Vagina (tissue), 2 donors: ENCODE data around the gene CHST2. TPM values are rescaled to one million over a fixed set of nuclear protein-coding genes. Genes with fewer than 3 reads are reported as not detected.

Source experiments
- DNase-seq, 2 donors: peaks; one replicate each; pipeline ENCODE4 v3.0.0-alpha.2; 2017; ENCODE audit errors: extremely low spot score in 2 of 2
- H3K27ac ChIP-seq: fragments of 200-600 bp; sonication (generic); one replicate; pipeline ENCODE4 v1.5.1; 2019
- H3K27me3 ChIP-seq: fragments of 200-600 bp; sonication (generic); one replicate; pipeline ENCODE4 v1.5.1; 2019
- H3K36me3 ChIP-seq, 2 donors: fragments of 200-600 bp; sonication (generic); one replicate each; pipeline ENCODE4 v1.5.1; 2017 to 2019
- H3K4me1 ChIP-seq: fragments of 200-600 bp; sonication (generic); one replicate; pipeline ENCODE4 v1.5.1; 2019
- H3K4me3 ChIP-seq, 2 donors: fragments of 200-600 bp; sonication (generic); 1 replicate in 1 of 2; 2 replicates in 1 of 2; pipeline ENCODE4 v1.5.1; 2016 to 2019
- H3K9me3 ChIP-seq: fragments of 200-600 bp; sonication (generic); one replicate; pipeline ENCODE4 v1.5.1; 2019
- POLR2A ChIP-seq, 2 donors: fragments of 450-650 bp; IDR thresholded peaks; one replicate each; pipeline ENCODE4 v1.6.1; 2017; ENCODE audit warnings: antibody characterized with exemption in 2 of 2, mild to moderate bottlenecking in 2 of 2, moderate library complexity in 2 of 2
- POLR2AphosphoS5 ChIP-seq, 2 donors: sonication (generic); formaldehyde crosslinking; IDR thresholded peaks; one replicate each; pipeline ENCODE4 v1.9.0; 2017; ENCODE audit warnings: antibody characterized with exemption in 2 of 2, mild to moderate bottlenecking in 2 of 2, low read depth in 1 of 2; ENCODE audit not compliant: insufficient read depth in 1 of 2
- intact Hi-C: fragments of 100-400 bp; cut with DNase I; formaldehyde crosslinking; loops from one replicate; pipeline ENCODE4 v1.15.1; 2023
- total RNA-seq: library from RNA; depleted of rRNA; stranded (reverse); fragments of >200 nt; gene quantifications from one replicate; pipeline ENCODE4 v1.2.3, GENCODE V29; 2016
- TF ChIP-seq, protein P1 (sequence below), 3 experiments: fragments of 450-650 bp in 2 of 3; fragments of 200-600 bp in 1 of 3; sonication (generic) in 1 of 3; IDR thresholded peaks; one replicate each; pipeline ENCODE4 v1.5.1; 2017 to 2019; ENCODE audit warnings: antibody characterized with exemption in 3 of 3, mild to moderate bottlenecking in 2 of 3, moderate library complexity in 2 of 3

The CHST2 gene
- total RNA-seq, 1 donor from 2014 or later: 12.5 TPM

DNA sequence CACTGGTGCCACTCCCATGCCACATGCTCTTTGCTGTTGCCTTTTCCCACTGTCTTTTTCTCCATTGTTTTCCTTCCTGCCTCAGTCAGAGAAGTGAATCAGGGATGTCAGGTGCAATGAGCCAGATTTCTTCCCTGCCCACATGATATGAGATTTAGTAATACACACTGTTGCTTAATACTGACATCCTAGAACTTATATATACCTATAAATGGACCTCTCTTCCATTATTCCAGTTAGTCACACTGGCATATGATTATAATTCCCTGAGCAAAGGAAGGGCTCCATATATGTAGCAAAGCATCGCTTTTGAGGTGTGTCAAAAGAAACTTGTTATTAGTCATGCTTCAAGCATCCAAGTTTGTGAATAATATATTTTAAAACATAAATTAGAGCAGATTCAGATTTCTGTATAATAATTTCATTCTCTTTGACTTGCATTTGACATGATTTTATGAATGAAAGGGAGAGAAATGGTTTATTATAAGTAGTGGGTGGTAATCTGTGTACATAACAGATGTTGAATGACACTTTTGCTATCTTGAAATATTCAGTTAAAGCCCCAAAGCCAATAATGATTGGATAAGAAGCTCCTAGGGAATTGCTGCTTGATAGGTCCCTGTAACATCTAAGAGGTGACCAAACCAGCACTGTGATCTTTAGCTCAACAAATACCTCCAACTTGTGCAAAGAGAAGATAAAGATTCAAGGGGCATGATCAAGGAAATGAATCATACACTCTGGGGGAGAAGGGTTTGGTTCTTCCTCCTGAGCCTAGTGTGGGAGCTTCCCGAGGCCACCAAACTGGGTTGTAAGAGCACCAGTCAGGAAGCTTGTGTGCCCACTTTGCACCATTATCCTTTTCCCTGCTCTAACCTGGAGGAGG is 48.6 kb downstream of the CHST2 start:
- H3K36me3 ChIP-seq: no peaks in the 10 kb centered on the region
- H3K4me3 ChIP-seq: no peak overlapping the region
- no peak for DNase-seq
- intact Hi-C loops: no loop called here
- no peaks in the 10 kb centered on the region for H3K27me3 ChIP-seq
- no peaks in the 10 kb centered on the region for H3K9me3 ChIP-seq
- TF ChIP-seq POLR2AphosphoS5 (IDR thresholded peaks at IDR 0.05; ENCODE audit: insufficient read depth in 1 of 2, low read depth in 1 of 2) (peak in 1 of 2 donors; percentile 20), POLR2A (IDR thresholded peaks at IDR 0.05) (no peak)
- peaks cover 8% of the 10 kb centered on the region for H3K4me1 ChIP-seq
- no peak overlapping the region for H3K27ac ChIP-seq

DNA sequence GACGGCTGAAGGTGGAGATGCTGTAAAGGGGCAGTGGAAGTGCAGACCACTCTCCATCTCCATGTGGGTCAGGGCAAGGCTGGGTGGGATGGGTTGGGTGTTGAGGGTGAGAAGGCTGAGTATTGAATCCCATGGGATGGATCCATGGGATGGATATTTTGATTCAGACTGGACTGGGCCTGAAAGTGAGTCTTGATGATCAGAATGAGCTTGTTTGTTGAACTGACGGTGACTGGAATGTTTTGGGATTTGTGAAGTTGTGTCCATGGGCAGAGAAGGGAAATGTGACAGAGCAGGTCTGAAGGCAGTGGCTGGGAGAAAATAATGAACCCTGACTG is 49.3 kb downstream of the CHST2 start:
- Histone ChIP-seq H3K4me3 (no peak overlapping the region), H3K9me3 (no peaks in the 10 kb centered on the region), H3K4me1 (peaks cover 8% of the 10 kb centered on the region), H3K27me3 (no peaks in the 10 kb centered on the region), H3K27ac (no peak overlapping the region), H3K36me3 (no peaks in the 10 kb centered on the region)
- intact Hi-C loops: no loop called here
- TF ChIP-seq POLR2A (IDR thresholded peaks at IDR 0.05) (no peak), POLR2AphosphoS5 (IDR thresholded peaks at IDR 0.05; ENCODE audit: insufficient read depth in 1 of 2, low read depth in 1 of 2) (no peak)
- TF ChIP-seq, protein P1, sequence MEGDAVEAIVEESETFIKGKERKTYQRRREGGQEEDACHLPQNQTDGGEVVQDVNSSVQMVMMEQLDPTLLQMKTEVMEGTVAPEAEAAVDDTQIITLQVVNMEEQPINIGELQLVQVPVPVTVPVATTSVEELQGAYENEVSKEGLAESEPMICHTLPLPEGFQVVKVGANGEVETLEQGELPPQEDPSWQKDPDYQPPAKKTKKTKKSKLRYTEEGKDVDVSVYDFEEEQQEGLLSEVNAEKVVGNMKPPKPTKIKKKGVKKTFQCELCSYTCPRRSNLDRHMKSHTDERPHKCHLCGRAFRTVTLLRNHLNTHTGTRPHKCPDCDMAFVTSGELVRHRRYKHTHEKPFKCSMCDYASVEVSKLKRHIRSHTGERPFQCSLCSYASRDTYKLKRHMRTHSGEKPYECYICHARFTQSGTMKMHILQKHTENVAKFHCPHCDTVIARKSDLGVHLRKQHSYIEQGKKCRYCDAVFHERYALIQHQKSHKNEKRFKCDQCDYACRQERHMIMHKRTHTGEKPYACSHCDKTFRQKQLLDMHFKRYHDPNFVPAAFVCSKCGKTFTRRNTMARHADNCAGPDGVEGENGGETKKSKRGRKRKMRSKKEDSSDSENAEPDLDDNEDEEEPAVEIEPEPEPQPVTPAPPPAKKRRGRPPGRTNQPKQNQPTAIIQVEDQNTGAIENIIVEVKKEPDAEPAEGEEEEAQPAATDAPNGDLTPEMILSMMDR (IDR thresholded peaks at IDR 0.05): no peak
- DNase-seq: no peak

DNA sequence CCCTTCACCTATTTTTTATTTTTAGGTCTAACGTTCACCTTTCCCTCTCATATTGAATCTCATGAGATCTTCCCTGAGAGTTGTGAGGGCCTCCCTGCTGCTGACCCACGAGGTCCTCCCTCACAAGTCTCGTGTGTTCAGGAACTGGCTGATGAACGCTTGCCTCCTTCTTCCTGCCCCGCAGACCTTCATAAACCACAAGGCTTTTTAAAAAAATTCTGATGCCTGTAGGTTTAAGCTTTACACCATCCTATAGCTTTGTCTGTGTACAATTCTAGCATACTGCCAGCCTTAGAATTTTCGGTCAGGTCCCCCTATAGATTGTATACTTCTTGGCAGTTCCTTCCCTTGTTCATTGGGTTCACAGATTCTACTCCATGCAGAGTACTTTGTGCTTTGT is 50.5 kb downstream of the CHST2 start:
- H3K9me3 ChIP-seq: no peaks in the 10 kb centered on the region
- no peaks in the 10 kb centered on the region for H3K27me3 ChIP-seq
- peaks cover 8% of the 10 kb centered on the region for H3K4me1 ChIP-seq
- no peak for DNase-seq
- H3K36me3 ChIP-seq: no peaks in the 10 kb centered on the region
- no peak overlapping the region for H3K27ac ChIP-seq
- TF ChIP-seq POLR2A (IDR thresholded peaks at IDR 0.05): no peak
- no peak overlapping the region for H3K4me3 ChIP-seq
- intact Hi-C loops: no loop called here

DNA sequence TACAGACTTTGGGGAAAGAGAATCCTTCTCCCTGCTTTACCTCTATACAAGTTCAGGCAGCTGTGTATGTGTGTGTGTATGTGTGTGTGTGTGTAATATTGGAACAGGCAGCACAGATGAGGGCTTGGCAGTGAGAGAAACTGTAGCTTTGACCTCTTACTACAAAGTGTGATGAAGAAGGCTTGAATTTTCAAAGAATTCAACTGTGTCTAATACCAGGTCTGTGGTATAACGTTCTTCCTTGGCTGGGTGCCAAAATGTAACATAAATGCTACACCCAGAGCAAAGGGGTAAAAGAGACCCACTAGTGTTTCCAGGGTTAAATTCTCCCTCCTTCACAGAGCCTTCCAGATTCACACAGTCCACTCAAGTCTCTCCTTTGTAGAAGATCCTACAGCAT is 51.1 kb downstream of the CHST2 start:
- no peak for DNase-seq
- no peak for TF ChIP-seq POLR2AphosphoS5 (IDR thresholded peaks at IDR 0.05; ENCODE audit: insufficient read depth in 1 of 2, low read depth in 1 of 2)
- TF ChIP-seq, protein P1 (IDR thresholded peaks at IDR 0.05): no peak
- TF ChIP-seq POLR2A (IDR thresholded peaks at IDR 0.05): no peak
- intact Hi-C loops: no loop called here
- no peak overlapping the region for H3K4me3 ChIP-seq
- H3K27me3 ChIP-seq: no peaks in the 10 kb centered on the region
- H3K36me3 ChIP-seq: no peaks in the 10 kb centered on the region
- H3K9me3 ChIP-seq: no peaks in the 10 kb centered on the region
- H3K4me1 ChIP-seq: peaks cover 8% of the 10 kb centered on the region
- no peak overlapping the region for H3K27ac ChIP-seq

DNA sequence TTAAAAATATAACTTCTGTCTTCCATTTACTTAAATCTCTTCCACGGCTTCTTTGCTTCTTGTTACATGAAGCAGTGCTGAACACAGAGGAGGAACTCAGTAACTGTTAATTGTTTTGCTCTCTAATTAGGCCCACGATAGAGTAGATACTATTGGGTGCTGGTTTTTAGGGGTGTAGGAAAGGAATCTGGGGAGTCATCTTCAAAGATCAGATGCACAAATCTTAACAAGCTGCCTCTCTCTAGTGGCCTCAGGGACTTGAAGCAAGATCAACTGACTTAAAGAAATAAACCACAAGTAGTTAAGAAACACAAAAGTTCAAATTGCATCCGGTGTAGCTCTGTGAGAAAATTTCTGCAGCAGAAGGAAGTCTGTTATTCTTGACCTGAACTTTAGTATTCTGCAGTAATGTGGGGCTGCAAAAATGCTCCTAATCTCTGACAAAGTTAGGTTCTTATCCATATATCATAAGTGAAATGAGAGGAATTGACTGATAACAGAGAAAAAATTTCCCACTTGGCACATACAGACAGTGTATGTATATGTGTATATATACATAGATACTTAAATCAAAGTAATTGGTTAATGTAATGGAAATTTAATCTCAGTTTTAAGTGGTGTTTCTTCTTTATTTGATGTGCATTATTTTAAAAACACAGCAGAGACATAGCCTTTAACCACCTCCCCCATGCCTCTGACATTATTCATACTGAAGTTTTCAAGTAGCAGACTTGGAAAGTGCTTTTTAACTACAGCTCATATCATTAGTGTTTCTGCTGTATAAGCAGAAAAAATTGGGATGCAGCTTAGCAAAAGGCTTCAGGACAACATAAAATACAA is 51.8 kb downstream of the CHST2 start:
- DNase-seq: no peak
- TF ChIP-seq POLR2AphosphoS5 (IDR thresholded peaks at IDR 0.05; ENCODE audit: insufficient read depth in 1 of 2, low read depth in 1 of 2) (no peak), POLR2A (IDR thresholded peaks at IDR 0.05) (no peak)
- TF ChIP-seq, protein P1 (IDR thresholded peaks at IDR 0.05): no peak
- intact Hi-C loops: no loop called here
- Histone ChIP-seq H3K9me3 (no peaks in the 10 kb centered on the region), H3K27ac (no peak overlapping the region), H3K4me3 (no peak overlapping the region), H3K27me3 (no peaks in the 10 kb centered on the region), H3K36me3 (no peaks in the 10 kb centered on the region), H3K4me1 (peaks cover 8% of the 10 kb centered on the region)
